Left lung (tissue), 14 donors: ENCODE results near the gene ERVMER34-1. TPM values are rescaled to one million over a fixed set of nuclear protein-coding genes. Genes with fewer than 3 reads are reported as not detected.

Experiments used
- ATAC-seq: fragments of 200-7000 bp; cut with Tn5 transposase; one replicate; pipeline ENCODE4 v1.9.1; 2020; ENCODE audit warnings: moderate library complexity
- DNase-seq, 4 donors: peaks; one replicate each; pipeline ENCODE4 v3.0.0-alpha.2; 2013 to 2020
- H3K27ac ChIP-seq, 2 donors: fragments of 200-600 bp; sonication (generic) in 1 of 2; one replicate each; pipeline versions ENCODE4 v1.5.0 to v1.8.0; 2020 to 2021
- H3K27me3 ChIP-seq, 2 donors: fragments of 200-600 bp; sonication (generic) in 1 of 2; one replicate each; pipeline versions ENCODE4 v1.5.0 to v1.8.0; 2020 to 2021
- H3K36me3 ChIP-seq, 2 donors: fragments of 200-600 bp; sonication (generic) in 1 of 2; one replicate each; pipeline versions ENCODE4 v1.5.0 to v1.8.0; 2020 to 2021
- H3K4me1 ChIP-seq, 2 donors: fragments of 200-600 bp; one replicate each; pipeline ENCODE4 v1.8.0; 2021
- H3K4me3 ChIP-seq, 2 donors: fragments of 200-600 bp; sonication (generic) in 1 of 2; one replicate each; pipeline versions ENCODE4 v1.5.0 to v1.8.0; 2020 to 2021; ENCODE audit warnings: mild to moderate bottlenecking in 1 of 2
- H3K9me3 ChIP-seq, 2 donors: fragments of 200-600 bp; sonication (generic) in 1 of 2; one replicate each; pipeline versions ENCODE4 v1.5.0 to v1.8.0; 2020 to 2021
- CTCF ChIP-seq, 2 donors: fragments of 200-600 bp; sonication (generic) in 1 of 2; IDR thresholded peaks; one replicate each; pipeline versions ENCODE4 v1.5.0 to v1.8.0; 2021; ENCODE audit warnings: antibody characterized with exemption in 2 of 2
- intact Hi-C, 2 donors: fragments of 100-400 bp; cut with DNase I; formaldehyde crosslinking; loops; one replicate each; pipeline versions ENCODE4 v1.11.2 to v1.14.2; 2022
- long read RNA-seq, 12 donors: library from polyadenylated mRNA in 2 of 12; unstranded in 2 of 12; transcript quantifications; one replicate each; pipeline ENCODE4 v2.0.0 and lab custom pipeline, GENCODE V29; 2019 to 2026
- polyA plus RNA-seq, 6 donors: library from polyadenylated mRNA; unstranded; fragments of 120-200 nt; gene quantifications; one replicate each; pipeline ENCODE4 v1.2.1, GENCODE V29; 2013; ENCODE audit not compliant: insufficient read length in 6 of 6
- total RNA-seq, 2 donors: library from RNA; stranded (reverse); fragmentation: NEBNext Ultra II Directional; extraction: Animal tissue kit (Norgen Biotek cat#: 25700); gene quantifications; one replicate each; pipeline ENCODE4 v1.2.1, GENCODE V29; 2021
- donor health status: DM: no; HTN: yes; CAD: no.
- donor health status: DM: no; HTN: no; CAD: no.

Gene ERVMER34-1, protein sequence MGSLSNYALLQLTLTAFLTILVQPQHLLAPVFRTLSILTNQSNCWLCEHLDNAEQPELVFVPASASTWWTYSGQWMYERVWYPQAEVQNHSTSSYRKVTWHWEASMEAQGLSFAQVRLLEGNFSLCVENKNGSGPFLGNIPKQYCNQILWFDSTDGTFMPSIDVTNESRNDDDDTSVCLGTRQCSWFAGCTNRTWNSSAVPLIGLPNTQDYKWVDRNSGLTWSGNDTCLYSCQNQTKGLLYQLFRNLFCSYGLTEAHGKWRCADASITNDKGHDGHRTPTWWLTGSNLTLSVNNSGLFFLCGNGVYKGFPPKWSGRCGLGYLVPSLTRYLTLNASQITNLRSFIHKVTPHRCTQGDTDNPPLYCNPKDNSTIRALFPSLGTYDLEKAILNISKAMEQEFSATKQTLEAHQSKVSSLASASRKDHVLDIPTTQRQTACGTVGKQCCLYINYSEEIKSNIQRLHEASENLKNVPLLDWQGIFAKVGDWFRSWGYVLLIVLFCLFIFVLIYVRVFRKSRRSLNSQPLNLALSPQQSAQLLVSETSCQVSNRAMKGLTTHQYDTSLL
- 1 to 10 TPM; 2.0 to 3.0 TPM for total RNA-seq
- 1 to 10 TPM; 2.7 to 3.4 (median 3.0) TPM for polyA plus RNA-seq
- long read RNA-seq, donor 1 = 0 reads
- long read RNA-seq, donor 2 = 0 reads
- long read RNA-seq, donor 3, partial matches to known transcripts = 0 of 2 reads
- long read RNA-seq, donor 3, other reads (novel, unspliced or antisense) = 0 of 2 reads
- long read RNA-seq, donor 4, partial matches to known transcripts = 0 of 3 reads
- long read RNA-seq, donor 4, other reads (novel, unspliced or antisense) = 1 of 3 reads
- long read RNA-seq, donor 5, partial matches to known transcripts = 0 of 1 reads
- long read RNA-seq, donor 5, other reads (novel, unspliced or antisense) = 0 of 1 reads
- long read RNA-seq, donor 6, partial matches to known transcripts = 0 of 1 reads
- long read RNA-seq, donor 6, other reads (novel, unspliced or antisense) = 0 of 1 reads
- long read RNA-seq, donor 7 = 0 reads
- long read RNA-seq, donor 8, partial matches to known transcripts = 0 of 1 reads
- long read RNA-seq, donor 8, other reads (novel, unspliced or antisense) = 0 of 1 reads
- long read RNA-seq, donor 9 = 0 reads
- long read RNA-seq, donor 10, partial matches to known transcripts = 0 of 1 reads
- long read RNA-seq, donor 10, other reads (novel, unspliced or antisense) = 0 of 1 reads
- long read RNA-seq, donor 11 = 0 reads
- long read RNA-seq, donor 12, partial matches to known transcripts = 0 of 2 reads
- long read RNA-seq, donor 12, other reads (novel, unspliced or antisense) = 0 of 2 reads

DNA sequence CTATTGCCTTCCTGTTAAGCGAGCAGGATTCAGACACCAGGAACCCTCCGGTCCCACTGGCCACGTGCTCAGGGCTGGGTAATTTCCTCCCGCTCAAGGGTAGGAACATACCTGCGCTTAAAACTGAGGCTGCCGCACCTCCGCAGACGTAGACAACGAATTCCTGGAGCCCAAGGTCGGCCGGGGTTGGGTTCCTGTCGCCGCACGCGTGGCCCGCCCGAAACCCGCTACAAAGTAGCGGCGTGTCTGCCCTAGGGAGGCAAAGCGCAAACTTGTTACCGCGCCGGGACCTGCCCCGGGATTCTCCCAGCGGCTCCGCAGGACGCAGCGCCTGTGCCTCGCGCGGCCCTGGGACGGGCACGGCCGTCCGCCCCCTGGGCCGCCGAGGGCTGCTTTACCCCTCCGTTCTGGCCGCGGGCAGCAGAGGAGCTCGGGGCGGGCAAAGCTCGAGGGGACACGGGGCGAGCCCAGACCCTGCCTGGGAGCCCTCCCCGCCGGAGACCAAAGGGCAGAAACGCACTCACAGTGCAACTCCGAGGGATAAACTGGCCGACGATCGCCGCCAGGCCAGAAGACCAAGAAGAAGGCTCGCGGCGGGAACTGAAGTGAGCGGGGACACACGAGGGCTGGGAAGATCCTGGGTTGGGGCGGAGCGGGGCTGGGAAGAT lies at the start of gene ERVMER34-1:
TSS of gene ERVMER34-1 (minus strand) at position 607 of the 668 bp plus-strand sequence. CDS start 5,905 bp downstream, outside the sequence.
- intact Hi-C loops = no loop called here
- no peak for TF ChIP-seq CTCF (IDR thresholded peaks at IDR 0.05)
- Histone ChIP-seq H3K27me3 (peaks cover 0 to 38% of the 10 kb centered on the region in 2 donors), H3K36me3 (no peaks in the 10 kb centered on the region), H3K27ac (no peak within 1 kb of the TSS), H3K4me1 (peaks cover 0 to 9% of the 10 kb centered on the region in 2 donors), H3K9me3 (no peaks in the 10 kb centered on the region), H3K4me3 (peak within 1 kb of the TSS; percentile 44 to 48)
- peak in 3 of 4 donors; percentile 27 to 79 (median 33) for DNase-seq
- ATAC-seq = peak; percentile 69

GRCh38 chr4:52799813-52800212 lies 48.6 kb upstream of the ERVMER34-1 start:
- intact Hi-C loops = no loop called here
- Histone ChIP-seq H3K4me1 (no peaks in the 10 kb centered on the region), H3K27ac (no peak overlapping the region), H3K9me3 (peaks cover 0 to 4% of the 10 kb centered on the region in 2 donors), H3K27me3 (no peaks in the 10 kb centered on the region), H3K36me3 (no peaks in the 10 kb centered on the region), H3K4me3 (no peak overlapping the region)
- TF ChIP-seq CTCF (IDR thresholded peaks at IDR 0.05) = no peak
- DNase-seq (no peak), ATAC-seq (no peak)

DNA sequence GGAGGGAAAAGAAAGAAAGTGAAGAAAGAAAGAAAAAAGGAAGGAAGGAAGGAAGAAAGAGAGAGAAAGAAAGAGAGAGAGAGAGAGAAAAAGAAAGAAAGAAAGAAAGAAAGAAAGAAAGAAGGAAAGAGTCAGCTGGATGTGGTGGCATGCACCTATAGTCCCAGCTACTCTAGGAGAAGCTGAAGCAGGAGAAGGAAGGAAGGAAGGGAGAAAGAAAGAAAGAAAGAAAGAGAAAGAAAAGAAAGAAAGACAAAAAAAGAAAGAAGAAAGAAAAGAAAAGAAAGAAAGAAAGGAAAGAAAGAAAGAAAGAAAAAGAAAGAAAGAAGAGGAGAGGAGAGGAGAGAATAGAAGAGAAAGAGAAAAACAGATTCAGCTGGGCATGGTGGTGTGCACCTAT lies 44.3 kb upstream of the ERVMER34-1 start:
- H3K9me3 ChIP-seq = no peaks in the 10 kb centered on the region

DNA sequence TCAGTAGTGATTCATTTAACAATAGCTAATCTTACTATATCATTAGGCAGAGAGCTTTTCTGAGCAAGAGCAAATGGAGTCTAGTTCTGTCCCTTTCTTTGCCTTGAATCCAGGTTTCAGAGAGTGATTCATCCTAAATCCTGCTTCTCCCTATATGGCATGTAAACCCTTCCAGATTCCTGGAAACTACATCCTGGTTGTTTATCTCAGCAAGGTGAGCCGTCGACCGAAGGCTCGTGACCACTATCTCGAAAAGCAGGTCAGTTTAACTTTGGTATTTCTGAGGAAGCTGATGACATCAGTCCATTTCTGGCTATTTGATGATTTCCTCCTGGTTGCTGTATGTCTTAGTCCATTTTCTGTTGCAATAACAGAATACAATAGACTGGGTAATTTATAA lies 40.7 kb upstream of the ERVMER34-1 start:
- Histone ChIP-seq H3K4me3 (no peak overlapping the region), H3K27ac (no peak overlapping the region), H3K27me3 (no peaks in the 10 kb centered on the region), H3K9me3 (no peaks in the 10 kb centered on the region), H3K4me1 (no peaks in the 10 kb centered on the region), H3K36me3 (no peaks in the 10 kb centered on the region)
- no peak for ATAC-seq
- no peak for DNase-seq
- TF ChIP-seq CTCF (IDR thresholded peaks at IDR 0.05) = no peak
- intact Hi-C loops = no loop called here

More for the DNA sequence above, 44.3 kb upstream of the ERVMER34-1 start:
- ATAC-seq (no peak), DNase-seq (no peak)
- TF ChIP-seq CTCF (IDR thresholded peaks at IDR 0.05) = no peak
- H3K4me1 ChIP-seq = no peaks in the 10 kb centered on the region
- H3K36me3 ChIP-seq = no peaks in the 10 kb centered on the region
- H3K4me3 ChIP-seq = no peak overlapping the region
- H3K27ac ChIP-seq = no peak overlapping the region
- no peaks in the 10 kb centered on the region for H3K27me3 ChIP-seq
- intact Hi-C loops = no loop called here
